HepG2 (cell line): Measurements from ENCODE around the gene ZNF48. TPM values are rescaled to one million over a fixed set of nuclear protein-coding genes. Genes with fewer than 3 reads are reported as not detected.

Experiments
- ATAC-seq: fragments of 200-7000 bp; cut with Tn5 transposase; 3 replicates; pipeline ENCODE4 v1.9.1; 2020; ENCODE audit warnings: mild to moderate bottlenecking, moderate library complexity
- BruUV-seq: library from RNA; stranded (reverse); fragments of 400-500 nt; replicated peaks from 2 replicates; lab custom pipeline; 2021; lab: Mats Ljungman, UMichigan
- CTCF ChIA-PET: fragments of 300-600 bp; formaldehyde crosslinking; extraction: SDS; loops from one replicate; lab custom pipeline; 2021; ENCODE audit warnings: low total read pairs, inconsistent platforms, low intra/inter-chr PET ratio; lab: Yijun Ruan, JAX
- POLR2A ChIA-PET: fragments of 350-600 bp; sonication (Branson Sonifier 250); formaldehyde crosslinking; loops from one replicate; lab custom pipeline; 2020; ENCODE audit warnings: antibody characterized with exemption, inconsistent platforms; lab: Yijun Ruan, JAX
- DNase-seq: peaks from one replicate; pipeline ENCODE4 v3.0.0-alpha.2; 2015; ENCODE audit warnings: low spot score
- FAIRE-seq: peaks from 3 replicates; lab custom pipeline; 2011; peaks lifted over from hg19 to GRCh38; lab: Jason Lieb, UNC
- H2AFZ ChIP-seq: one replicate; pipeline ENCODE4 v1.6.1; 2011; ENCODE audit warnings: low read length, inconsistent platforms
- H3K27ac ChIP-seq: fragments of 300-600 bp; 3 replicates; pipeline ENCODE4 v1.8.0; 2011; ENCODE audit warnings: mixed run types, mild to moderate bottlenecking, mixed read lengths, low read length, inconsistent platforms; ENCODE audit not compliant: insufficient read depth; ENCODE audit errors: extremely low read length
- H3K27me3 ChIP-seq, 2 experiments: fragments of 200-600 bp in 1 of 2; 2 replicates in 1 of 2; 3 replicates in 1 of 2; pipeline versions ENCODE4 v1.6.0 to v1.8.0; 2011; ENCODE audit warnings: low read length in 2 of 2, mild to moderate bottlenecking in 2 of 2, moderate library complexity in 2 of 2, inconsistent platforms in 1 of 2; ENCODE audit not compliant: insufficient read depth in 2 of 2, control insufficient read depth in 1 of 2
- H3K36me3 ChIP-seq, 2 experiments: fragments of 200-600 bp in 1 of 2; replicated peaks in 1 of 2; 2 replicates in 1 of 2; 3 replicates in 1 of 2; pipeline versions ENCODE4 v1.5.1 to v1.8.0; 2011; ENCODE audit warnings: low read length in 2 of 2, inconsistent platforms in 1 of 2; ENCODE audit not compliant: insufficient read depth in 2 of 2, control insufficient read depth in 1 of 2
- H3K4me1 ChIP-seq: 2 replicates; pipeline ENCODE4 v1.5.1; 2012; ENCODE audit warnings: low read length, inconsistent platforms; ENCODE audit not compliant: insufficient read depth
- H3K4me2 ChIP-seq: 2 replicates; pipeline ENCODE4 v1.6.0; 2011; ENCODE audit warnings: low read depth, low read length, inconsistent platforms
- H3K4me3 ChIP-seq, 3 experiments: fragments of 200-600 bp in 1 of 3; sonication (generic), shearing (Covaris generic) in 1 of 3; replicated peaks in 1 of 3; 2 replicates each; pipeline ENCODE4 v1.5.1; 2011 to 2016; ENCODE audit warnings: low read length in 3 of 3, inconsistent platforms in 2 of 3, low read depth in 2 of 3, mild to moderate bottlenecking in 2 of 3, control low read depth in 1 of 3, mixed read lengths in 1 of 3; ENCODE audit not compliant: insufficient read depth in 1 of 3
- H3K79me2 ChIP-seq: one replicate; pipeline ENCODE4 v1.6.1; 2011; ENCODE audit warnings: low read length, inconsistent platforms; ENCODE audit not compliant: insufficient read depth
- H3K9ac ChIP-seq: 2 replicates; pipeline ENCODE4 v1.6.0; 2011; ENCODE audit warnings: mild to moderate bottlenecking, low read depth, low read length, inconsistent platforms; ENCODE audit not compliant: insufficient read depth
- H3K9me3 ChIP-seq: 2 replicates; pipeline ENCODE4 v1.5.1; 2012; ENCODE audit warnings: mild to moderate bottlenecking, low read length
- H4K20me1 ChIP-seq: 2 replicates; pipeline ENCODE4 v1.6.0; 2011; ENCODE audit warnings: inconsistent platforms, mild to moderate bottlenecking, low read length, moderate library complexity; ENCODE audit not compliant: insufficient read depth
- CAMTA2 ChIP-seq: sonication (generic); formaldehyde crosslinking; IDR thresholded peaks from 2 replicates; pipeline ENCODE4 v1.4.0; 2020; ENCODE audit warnings: mild to moderate bottlenecking, missing genetic modification reagents, borderline replicate concordance
- ETV5 ChIP-seq: IDR thresholded peaks from 2 replicates; pipeline ENCODE4 v1.6.1; 2018; ENCODE audit warnings: missing biosample characterization, missing genetic modification reagents, inconsistent platforms, borderline replicate concordance
- IKZF1 ChIP-seq: fragments of 450-650 bp; IDR thresholded peaks from 2 replicates; pipeline ENCODE4 v1.7.1; 2016
- PAXIP1 ChIP-seq: sonication (generic); formaldehyde crosslinking; conservative IDR thresholded peaks from 2 replicates; pipeline ENCODE4 v1.4.0; 2020; ENCODE audit warnings: mild to moderate bottlenecking, missing genetic modification reagents, moderate library complexity
- ZBTB40 ChIP-seq, 2 experiments: fragments of 450-650 bp in 1 of 2; sonication (generic) in 1 of 2; formaldehyde crosslinking in 1 of 2; IDR thresholded peaks; 2 replicates each; pipeline versions ENCODE4 v1.6.1 to v1.8.0; 2016 to 2022; ENCODE audit warnings: antibody characterized with exemption in 1 of 2, mild to moderate bottlenecking in 1 of 2, missing genetic modification reagents in 1 of 2
- ZNF501 ChIP-seq: sonication (generic); formaldehyde crosslinking; IDR thresholded peaks from 2 replicates; pipeline ENCODE4 v1.5.1; 2020; ENCODE audit warnings: mild to moderate bottlenecking, moderate library complexity, missing genetic modification reagents
- ZNF670 ChIP-seq: sonication (generic); formaldehyde crosslinking; IDR thresholded peaks from 2 replicates; pipeline ENCODE4 v1.8.0; 2022; ENCODE audit warnings: mild to moderate bottlenecking, missing genetic modification reagents, borderline replicate concordance
- WGBS: methylation state at CpG from one replicate; pipeline ENCODE4 v1.1.6; 2017; ENCODE audit warnings: low lambda C conversion rate; 5-methylcytosine and 5-hydroxymethylcytosine counted together
- in situ Hi-C: cut with HindIII; loops from 2 replicates; pipeline ENCODE4 v1.10.0; 2017; ENCODE audit warnings: low pct_unique_long_range_greater_than_20kb; ENCODE audit not compliant: extremely low pct_ligation_motif_present
- intact Hi-C: fragments of 100-400 bp; cut with micrococcal nuclease; formaldehyde crosslinking; loops from one replicate; pipeline ENCODE4 v1.10.0; 2022; ENCODE audit not compliant: unreplicated experiment
- polyA plus RNA-seq, 8 experiments: library from polyadenylated mRNA; depleted of rRNA in 3 of 8; stranded (reverse) in 7 of 8; unstranded in 1 of 8; fragments of >200 nt; fragmentation: Illumina TruSeq in 4 of 8; extraction: Trizol in 4 of 8; gene quantifications; 2 replicates each; pipeline versions ENCODE4 v1.2.1 to v1.2.3, GENCODE V29; 2011 to 2016; ENCODE audit warnings: low read depth in 4 of 8, missing spikeins in 1 of 8, mixed read lengths in 1 of 8; ENCODE audit not compliant: insufficient read depth in 1 of 8
- total RNA-seq, 5 experiments: library from RNA; depleted of rRNA; stranded (reverse); fragments of >200 nt; fragmentation: Illumina TruSeq; extraction: Trizol; gene quantifications; 2 replicates each; pipeline ENCODE4 v1.2.3, GENCODE V29; 2016; ENCODE audit warnings: low read depth in 1 of 5

The ZNF48 gene
- total and polyA plus RNA-seq, 2 of the 13 experiments (the other 11 are each of a cell fraction or from before 2014, with no cell fraction given) = 9.9 to 12.3 TPM

GRCh38 chr16:30382111-30382881, 12.9 kb upstream of the ZNF48 start, which contains the start of gene SEPTIN1:
Gene SEPTIN1, minus strand, starts transcription at chr16:30382561. Its CDS starts 19 bp downstream, at chr16:30382542.
- DNase-seq (no peak), ATAC-seq (no peak), FAIRE-seq (no peak)
- ChIA-PET POLR2A (interaction anchor here (0.8 to 2.9 kb wide), 4 partner anchors 10 to 25 kb away, joined by 3 to 14 read pairs (median 8); partner anchors contain the start of genes ZNF48 and ZNF771), CTCF (no interaction called here)
- BruUV-seq = no TSS peak
- H3K9ac ChIP-seq = no peak within 1 kb of the TSS
- H3K79me2 ChIP-seq = peaks cover 2% of the 10 kb centered on the region
- no peaks in the 10 kb centered on the region for H3K36me3 ChIP-seq
- no peak within 1 kb of the TSS for H3K27ac ChIP-seq
- WGBS = 72% methylated on average over 11 of the region's 12 CpGs
- H3K4me3 ChIP-seq = peak within 1 kb of the TSS in 1 of 3 experiments; percentile 27; a peak in 1 of 6 replicates
- H4K20me1 ChIP-seq = no peaks in the 10 kb centered on the region
- no peak within 1 kb of the TSS for H2AFZ ChIP-seq
- no peaks in the 10 kb centered on the region for H3K9me3 ChIP-seq
- TF ChIP-seq ETV5 (CRISPR knock-in tag) (no peak), ZNF670 (CRISPR knock-in tag) (no peak), PAXIP1 (CRISPR knock-in tag) (no peak), ZNF501 (CRISPR knock-in tag) (no peak), CAMTA2 (CRISPR knock-in tag) (no peak), ZBTB40 (IDR thresholded peaks at IDR 0.05) (no peak), ZBTB40 (CRISPR knock-in tag; IDR thresholded peaks at IDR 0.05) (no peak), IKZF1 (no peak)
- in situ Hi-C loops (no loop called here), intact Hi-C loops (no loop called here)
- H3K27me3 ChIP-seq = no peaks in the 10 kb centered on the region
- peak within 1 kb of the TSS; percentile 54 for H3K4me2 ChIP-seq
- H3K4me1 ChIP-seq = peaks cover 41% of the 10 kb centered on the region
